Tibial artery (tissue), 4 donors: ENCODE measurements around the gene SPRR2E.

ENCODE experiments used
- DNase-seq, 2 donors: peaks; one replicate each; pipeline ENCODE4 v3.0.0-alpha.2; 2019
- H3K27ac ChIP-seq, 2 donors: fragments of 200-600 bp; sonication (generic) in 1 of 2; 1 replicate in 1 of 2; 2 replicates in 1 of 2; pipeline ENCODE4 v1.5.1; 2018 to 2019; ENCODE audit warnings: mild to moderate bottlenecking in 1 of 2
- H3K27me3 ChIP-seq, 2 donors: fragments of 200-600 bp; sonication (generic) in 1 of 2; one replicate each; pipeline versions ENCODE4 v1.5.1 to v1.6.0; 2016 to 2019
- H3K36me3 ChIP-seq, 3 donors: fragments of 200-600 bp; sonication (generic) in 2 of 3; one replicate each; pipeline ENCODE4 v1.5.1; 2016 to 2019; ENCODE audit warnings: mild to moderate bottlenecking in 2 of 3
- H3K4me1 ChIP-seq, 4 donors: fragments of 200-600 bp; sonication (generic) in 2 of 4; 1 replicate in 3 of 4; 2 replicates in 1 of 4; pipeline ENCODE4 v1.5.1; 2016 to 2019
- H3K4me3 ChIP-seq, 2 donors: fragments of 200-600 bp; sonication (generic) in 1 of 2; 1 replicate in 1 of 2; 2 replicates in 1 of 2; pipeline ENCODE4 v1.5.1; 2018 to 2019; ENCODE audit warnings: mild to moderate bottlenecking in 2 of 2
- H3K9me3 ChIP-seq, 3 donors: fragments of 200-600 bp; sonication (generic) in 1 of 3; one replicate each; pipeline ENCODE4 v1.5.1; 2016 to 2019
- CTCF ChIP-seq, 2 experiments: fragments of 200-600 bp in 1 of 2; fragments of 450-650 bp in 1 of 2; IDR thresholded peaks; one replicate each; pipeline ENCODE4 v1.5.1; 2017 to 2019; ENCODE audit warnings: antibody characterized with exemption in 2 of 2, mild to moderate bottlenecking in 1 of 2, moderate library complexity in 1 of 2
- intact Hi-C: fragments of 100-400 bp; cut with DNase I; formaldehyde crosslinking; loops from one replicate; pipeline ENCODE4 v1.15.0; 2023; ENCODE audit warnings: low total_unique reads

Gene SPRR2E

GRCh38 chr1:153081736-153082135 is 12.6 kb downstream of the SPRR2E start:
- Histone ChIP-seq H3K27me3 (no peaks in the 10 kb centered on the region), H3K27ac (no peak overlapping the region), H3K36me3 (no peaks in the 10 kb centered on the region), H3K4me3 (no peak overlapping the region), H3K9me3 (no peaks in the 10 kb centered on the region), H3K4me1 (no peaks in the 10 kb centered on the region)
- intact Hi-C loops = no loop called here
- TF ChIP-seq CTCF (IDR thresholded peaks at IDR 0.05) = no peak
- no peak for DNase-seq

DNA sequence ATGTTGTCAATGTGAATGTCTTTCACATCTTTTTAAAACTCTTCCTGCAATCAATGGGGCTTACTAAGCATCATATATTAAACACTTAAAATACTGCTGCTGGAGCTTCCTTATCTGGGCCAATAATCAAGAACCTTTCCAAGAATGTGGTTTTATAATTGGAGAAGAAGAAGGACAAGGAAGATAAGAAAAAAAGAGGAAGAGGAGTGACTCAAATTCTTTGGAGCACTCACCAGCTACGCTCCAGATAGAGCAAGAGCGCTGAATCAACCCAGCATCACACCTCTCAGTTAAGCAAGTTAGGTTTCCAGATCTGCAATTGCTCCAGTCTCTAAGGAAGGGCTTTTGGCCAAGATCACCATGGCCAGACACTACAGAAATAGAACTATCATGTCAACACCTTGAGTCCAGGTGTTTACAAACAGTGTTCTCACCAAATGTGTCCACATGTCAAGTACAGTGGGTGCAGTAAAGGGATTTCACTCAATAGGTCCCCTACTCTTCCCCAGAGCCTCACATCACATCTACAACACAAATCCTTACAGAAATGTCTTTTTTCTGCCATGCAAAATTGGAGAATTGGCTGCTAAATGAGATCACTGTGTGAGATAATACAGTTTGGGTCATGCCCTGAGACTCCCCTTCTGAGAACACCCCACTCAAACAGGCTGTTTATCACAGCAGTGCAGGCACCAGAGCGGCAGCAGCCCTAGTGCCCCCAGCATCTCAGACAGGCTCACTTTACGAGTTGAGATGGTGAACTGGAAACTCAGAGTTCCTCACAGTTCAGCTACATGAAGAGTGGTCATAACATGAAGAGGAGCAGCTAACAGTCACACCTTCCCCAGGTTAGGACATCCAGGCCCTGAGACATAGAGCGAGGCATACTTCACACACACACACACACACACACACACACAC is 21.3 kb downstream of the SPRR2E start:
- no peaks in the 10 kb centered on the region for H3K9me3 ChIP-seq
- H3K36me3 ChIP-seq = no peaks in the 10 kb centered on the region
- no peak for TF ChIP-seq CTCF (IDR thresholded peaks at IDR 0.05)
- intact Hi-C loops = no loop called here
- no peaks in the 10 kb centered on the region for H3K4me1 ChIP-seq
- H3K4me3 ChIP-seq = no peak overlapping the region
- DNase-seq = no peak
- no peaks in the 10 kb centered on the region for H3K27me3 ChIP-seq
- no peak overlapping the region for H3K27ac ChIP-seq

- TF ChIP-seq CTCF (IDR thresholded peaks at IDR 0.05) = no peak
- no peak within 1 kb of the TSS for H3K27ac ChIP-seq
Observed at GRCh38 chr1:153071511-153071910, 22.8 kb downstream of the SPRR2E start, which contains the start of gene SPRR2B. Gene SPRR2B, minus strand, starts transcription at chr1:153071611. Its CDS starts 772 bp downstream, at chr1:153070839.

GRCh38 chr1:153070243-153070642 is 24.1 kb downstream of the SPRR2E start:
- Histone ChIP-seq H3K4me1 (no peaks in the 10 kb centered on the region), H3K27ac (no peak overlapping the region), H3K27me3 (no peaks in the 10 kb centered on the region), H3K4me3 (no peak overlapping the region), H3K36me3 (no peaks in the 10 kb centered on the region), H3K9me3 (no peaks in the 10 kb centered on the region)
- no peak for DNase-seq
- no peak for TF ChIP-seq CTCF (IDR thresholded peaks at IDR 0.05)
- intact Hi-C loops = no loop called here

More at GRCh38 chr1:153071511-153071910, 22.8 kb downstream of the SPRR2E start, which contains the start of gene SPRR2B:
- H3K4me1 ChIP-seq = no peaks in the 10 kb centered on the region
- H3K27me3 ChIP-seq = no peaks in the 10 kb centered on the region
- no peak for DNase-seq
- no peaks in the 10 kb centered on the region for H3K9me3 ChIP-seq
- intact Hi-C loops = no loop called here
- no peak within 1 kb of the TSS for H3K4me3 ChIP-seq
- no peaks in the 10 kb centered on the region for H3K36me3 ChIP-seq

DNA sequence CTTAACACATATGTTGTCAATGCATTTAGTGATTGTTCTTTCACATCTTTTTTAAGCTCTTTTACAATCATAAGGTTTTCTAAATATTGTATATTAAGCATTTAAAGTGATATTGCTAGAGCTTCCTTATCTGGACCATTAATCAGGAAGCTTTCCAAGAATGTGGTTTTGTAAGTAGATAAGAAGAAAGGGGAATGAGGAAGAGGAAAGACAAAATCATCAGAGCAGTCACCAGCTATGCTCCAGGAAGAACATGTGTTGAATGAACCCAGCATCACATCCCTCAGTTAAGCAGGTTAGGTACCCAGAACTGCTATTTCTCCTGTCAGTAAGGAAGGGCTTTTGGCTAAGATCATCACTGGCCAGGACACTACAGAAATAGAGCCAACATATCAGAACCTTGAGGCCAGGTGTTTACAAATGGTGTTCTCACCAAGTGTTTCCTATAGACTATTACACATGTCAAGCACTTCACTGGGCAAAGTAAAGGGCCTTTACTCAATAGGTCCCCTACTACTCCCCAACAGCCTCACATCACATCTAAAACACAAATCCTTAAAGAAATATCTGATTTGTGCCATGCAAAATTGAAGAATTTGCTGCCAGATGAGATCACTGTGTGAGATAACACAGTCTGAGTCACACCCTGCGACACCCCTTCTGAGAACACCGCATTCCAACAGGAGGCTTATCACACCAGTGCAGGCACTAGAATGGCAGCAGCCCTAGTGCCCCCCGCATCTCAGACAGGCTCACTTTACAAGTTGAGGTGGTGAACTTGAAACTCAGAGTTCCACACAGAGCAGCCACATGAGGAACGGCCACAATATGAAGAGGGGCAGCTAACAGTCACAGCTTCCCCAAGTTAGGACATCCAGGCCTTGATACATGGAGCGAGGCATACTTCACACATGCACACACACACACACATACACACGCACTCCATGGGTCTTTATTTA is 35.2 kb downstream of the SPRR2E start:
- intact Hi-C loops = no loop called here
- Histone ChIP-seq H3K4me3 (no peak overlapping the region), H3K27me3 (no peaks in the 10 kb centered on the region), H3K4me1 (no peaks in the 10 kb centered on the region), H3K36me3 (no peaks in the 10 kb centered on the region), H3K27ac (no peak overlapping the region), H3K9me3 (no peaks in the 10 kb centered on the region)
- DNase-seq = no peak
- no peak for TF ChIP-seq CTCF (IDR thresholded peaks at IDR 0.05)
